ENCODE measurements around the gene FOXP4. TPM values are rescaled to one million over a fixed set of nuclear protein-coding genes. Genes with fewer than 3 reads are reported as not detected.
A peak's percentile ranks its signal among the peaks of the same experiment; 100 is the strongest.

Gene FOXP4
- total RNA-seq, 1 donor from 2014 or later: 22.4 TPM

- Histone ChIP-seq H3K4me3 (ENCODE audit: low read depth, low read length) (no peak overlapping the region), H3K27me3 (ENCODE audit: control insufficient read depth, insufficient read depth, low read length) (no peaks in the 10 kb centered on the region), H3K36me3 (ENCODE audit: control insufficient read depth, insufficient read depth, low read length) (no peaks in the 10 kb centered on the region)
- no peak for DNase-seq (ENCODE audit: low read depth)
- no peak for TF ChIP-seq CTCF (IDR thresholded peaks at IDR 0.05; ENCODE audit: insufficient read depth, low read length, poor library complexity, severe bottlenecking)
These were observed 43.6 kb upstream of the FOXP4 start for GRCh38 chr6:41502566-41502916.

- no peak for TF ChIP-seq CTCF (IDR thresholded peaks at IDR 0.05; ENCODE audit: insufficient read depth, low read length, poor library complexity, severe bottlenecking)
- DNase-seq (ENCODE audit: low read depth): no peak
- Histone ChIP-seq H3K4me3 (ENCODE audit: low read depth, low read length) (no peak overlapping the region), H3K27me3 (ENCODE audit: control insufficient read depth, insufficient read depth, low read length) (peaks cover 2% of the 10 kb centered on the region), H3K36me3 (ENCODE audit: control insufficient read depth, insufficient read depth, low read length) (no peaks in the 10 kb centered on the region)
These were observed 43.1 kb upstream of the FOXP4 start for GRCh38 chr6:41502917-41503671.

GRCh38 chr6:41503827-41504465, 42.2 kb upstream of the FOXP4 start:
- H3K4me3 ChIP-seq (ENCODE audit: low read depth, low read length): peak overlapping the region; percentile 3
- peaks cover 3% of the 10 kb centered on the region for H3K27me3 ChIP-seq (ENCODE audit: control insufficient read depth, insufficient read depth, low read length)
- TF ChIP-seq CTCF (IDR thresholded peaks at IDR 0.05; ENCODE audit: insufficient read depth, low read length, poor library complexity, severe bottlenecking): no peak
- DNase-seq (ENCODE audit: low read depth): no peak
- no peaks in the 10 kb centered on the region for H3K36me3 ChIP-seq (ENCODE audit: control insufficient read depth, insufficient read depth, low read length)

GRCh38 chr6:41504466-41505121, 41.6 kb upstream of the FOXP4 start:
- DNase-seq (ENCODE audit: low read depth): no peak
- Histone ChIP-seq H3K27me3 (ENCODE audit: control insufficient read depth, insufficient read depth, low read length) (peaks cover 7% of the 10 kb centered on the region), H3K4me3 (ENCODE audit: low read depth, low read length) (peak overlapping the region; percentile 3), H3K36me3 (ENCODE audit: control insufficient read depth, insufficient read depth, low read length) (no peaks in the 10 kb centered on the region)
- TF ChIP-seq CTCF (IDR thresholded peaks at IDR 0.05; ENCODE audit: insufficient read depth, low read length, poor library complexity, severe bottlenecking): no peak

GRCh38 chr6:41505122-41506049, 40.8 kb upstream of the FOXP4 start:
- TF ChIP-seq CTCF (IDR thresholded peaks at IDR 0.05; ENCODE audit: insufficient read depth, low read length, poor library complexity, severe bottlenecking): no peak
- H3K27me3 ChIP-seq (ENCODE audit: control insufficient read depth, insufficient read depth, low read length): peaks cover 10% of the 10 kb centered on the region
- no peak for DNase-seq (ENCODE audit: low read depth)
- H3K36me3 ChIP-seq (ENCODE audit: control insufficient read depth, insufficient read depth, low read length): no peaks in the 10 kb centered on the region
- peak overlapping the region; percentile 9 for H3K4me3 ChIP-seq (ENCODE audit: low read depth, low read length)
